Glutamatergic neuron (in vitro differentiated cells): ENCODE measurements around the gene KRT84. TPM values are rescaled to one million over a fixed set of nuclear protein-coding genes. Genes with fewer than 3 reads are reported as not detected.

Experiments used
- DNase-seq: peaks from one replicate; pipeline ENCODE4 v3.0.0; 2022
- H3K27ac Mint-ChIP-seq: one replicate; pipeline ENCODE4 v1.8.0; 2020; ENCODE audit warnings: mild to moderate bottlenecking, mixed read lengths, inconsistent platforms; ENCODE audit not compliant: unreplicated experiment
- H3K27me3 Mint-ChIP-seq: one replicate; pipeline ENCODE4 v1.8.0; 2020; ENCODE audit warnings: mild to moderate bottlenecking, moderate library complexity, mixed read lengths, inconsistent platforms; ENCODE audit not compliant: unreplicated experiment
- H3K36me3 Mint-ChIP-seq: one replicate; pipeline ENCODE4 v1.8.0; 2020; ENCODE audit warnings: mild to moderate bottlenecking, mixed read lengths, inconsistent platforms; ENCODE audit not compliant: unreplicated experiment
- H3K4me1 Mint-ChIP-seq: one replicate; pipeline ENCODE4 v1.8.0; 2020; ENCODE audit warnings: mild to moderate bottlenecking, low read depth, mixed read lengths, inconsistent platforms; ENCODE audit not compliant: unreplicated experiment
- H3K4me3 Mint-ChIP-seq: one replicate; pipeline ENCODE4 v1.8.0; 2020; ENCODE audit warnings: mild to moderate bottlenecking, mixed read lengths, inconsistent platforms; ENCODE audit not compliant: unreplicated experiment
- H3K9me3 Mint-ChIP-seq: one replicate; pipeline ENCODE4 v1.8.0; 2020; ENCODE audit warnings: mild to moderate bottlenecking, moderate library complexity, mixed read lengths, inconsistent platforms; ENCODE audit not compliant: unreplicated experiment
- CTCF ChIP-seq: fragments of 200-600 bp; sonication (generic); IDR thresholded peaks from one replicate; pipeline ENCODE4 v1.5.0; 2021; ENCODE audit not compliant: partially characterized antibody, unreplicated experiment
- total RNA-seq: library from RNA; stranded (reverse); fragmentation: NEBNext Ultra II Directional; extraction: Animal tissue kit (Norgen Biotek cat#: 25700); gene quantifications from one replicate; pipeline ENCODE4 v1.2.1, GENCODE V29; 2021; ENCODE audit not compliant: unreplicated experiment

KRT84 gene
- total RNA-seq, 1 donor from 2014 or later, result not detected

- Mint-ChIP-seq H3K27ac (no peak overlapping the region), H3K4me3 (no peak overlapping the region), H3K4me1 (no peaks in the 10 kb centered on the region), H3K9me3 (peaks cover under 1% of the 10 kb centered on the region), H3K36me3 (no peaks in the 10 kb centered on the region), H3K27me3 (peaks cover 3% of the 10 kb centered on the region)
- no peak for TF ChIP-seq CTCF
- DNase-seq, result no peak
These were observed 4.1 kb upstream of the KRT84 start for GRCh38 chr12:52389313-52390207.

GRCh38 chr12:52387859-52388258, 2.4 kb upstream of the KRT84 start:
- Mint-ChIP-seq H3K9me3 (peaks cover 2% of the 10 kb centered on the region), H3K4me3 (no peak overlapping the region), H3K27me3 (no peaks in the 10 kb centered on the region), H3K4me1 (no peaks in the 10 kb centered on the region), H3K27ac (no peak overlapping the region), H3K36me3 (no peaks in the 10 kb centered on the region)
- no peak for TF ChIP-seq CTCF
- no peak for DNase-seq

GRCh38 chr12:52383331-52383730, 2.1 kb downstream of the KRT84 start:
- peaks cover 2% of the 10 kb centered on the region for H3K27me3 Mint-ChIP-seq

GRCh38 chr12:52382854-52383253, 2.6 kb downstream of the KRT84 start:
- Mint-ChIP-seq H3K4me1 (no peaks in the 10 kb centered on the region), H3K4me3 (no peak overlapping the region), H3K27ac (no peak overlapping the region), H3K36me3 (no peaks in the 10 kb centered on the region), H3K9me3 (peaks cover 2% of the 10 kb centered on the region), H3K27me3 (peaks cover 2% of the 10 kb centered on the region)
- no peak for DNase-seq
- TF ChIP-seq CTCF, result no peak

More at GRCh38 chr12:52383331-52383730, 2.1 kb downstream of the KRT84 start:
- no peak for TF ChIP-seq CTCF
- no peak for DNase-seq
- H3K27ac Mint-ChIP-seq, result no peak overlapping the region
- peaks cover 2% of the 10 kb centered on the region for H3K9me3 Mint-ChIP-seq
- no peaks in the 10 kb centered on the region for H3K4me1 Mint-ChIP-seq
- no peak overlapping the region for H3K4me3 Mint-ChIP-seq
- H3K36me3 Mint-ChIP-seq, result no peaks in the 10 kb centered on the region

- H3K36me3 Mint-ChIP-seq, result no peaks in the 10 kb centered on the region
- no peak for TF ChIP-seq CTCF
- H3K4me3 Mint-ChIP-seq, result no peak overlapping the region
- H3K27ac Mint-ChIP-seq, result no peak overlapping the region
- no peak for DNase-seq
- peaks cover 7% of the 10 kb centered on the region for H3K9me3 Mint-ChIP-seq
- no peaks in the 10 kb centered on the region for H3K4me1 Mint-ChIP-seq
- H3K27me3 Mint-ChIP-seq, result peaks cover 2% of the 10 kb centered on the region
These were observed 4.2 kb downstream of the KRT84 start for GRCh38 chr12:52381206-52381605.
